ENCODE results near the gene PDZD7.

Gene PDZD7

DNA sequence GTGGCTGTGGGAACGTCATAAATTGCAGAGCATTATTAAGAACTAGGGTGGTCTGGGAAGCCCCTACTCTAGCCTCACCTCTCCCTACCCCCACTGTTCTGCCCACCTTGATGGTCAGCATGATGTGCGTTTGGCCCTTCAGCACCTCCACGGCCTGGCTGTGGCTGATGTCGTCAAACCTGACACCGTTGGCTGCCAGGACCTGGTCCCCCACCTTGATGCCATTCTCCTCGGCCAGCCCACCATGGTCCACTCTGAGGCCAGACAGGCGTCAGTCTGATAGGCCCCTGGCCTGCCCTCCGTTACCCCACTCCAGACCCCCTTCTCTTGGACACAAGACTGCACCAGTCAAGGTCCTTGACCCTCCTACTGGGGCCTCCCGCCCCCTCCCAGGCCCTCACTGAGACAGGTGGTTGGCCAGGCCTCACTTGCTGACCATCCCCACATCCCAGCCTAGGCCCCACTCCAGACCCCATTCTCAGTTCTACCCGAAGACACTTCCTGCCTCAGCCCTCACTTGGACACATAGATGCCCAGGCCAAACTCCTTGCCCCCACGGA, 9.2 kb downstream of the PDZD7 start:
- no peak overlapping the region for H3K27ac ChIP-seq (ENCODE audit: low read length)
- no peak for DNase-seq
- H3K4me3 ChIP-seq (ENCODE audit: low read depth in 1 of 2, low read length in 2 of 2), result no peak overlapping the region
- TF ChIP-seq, protein P1, sequence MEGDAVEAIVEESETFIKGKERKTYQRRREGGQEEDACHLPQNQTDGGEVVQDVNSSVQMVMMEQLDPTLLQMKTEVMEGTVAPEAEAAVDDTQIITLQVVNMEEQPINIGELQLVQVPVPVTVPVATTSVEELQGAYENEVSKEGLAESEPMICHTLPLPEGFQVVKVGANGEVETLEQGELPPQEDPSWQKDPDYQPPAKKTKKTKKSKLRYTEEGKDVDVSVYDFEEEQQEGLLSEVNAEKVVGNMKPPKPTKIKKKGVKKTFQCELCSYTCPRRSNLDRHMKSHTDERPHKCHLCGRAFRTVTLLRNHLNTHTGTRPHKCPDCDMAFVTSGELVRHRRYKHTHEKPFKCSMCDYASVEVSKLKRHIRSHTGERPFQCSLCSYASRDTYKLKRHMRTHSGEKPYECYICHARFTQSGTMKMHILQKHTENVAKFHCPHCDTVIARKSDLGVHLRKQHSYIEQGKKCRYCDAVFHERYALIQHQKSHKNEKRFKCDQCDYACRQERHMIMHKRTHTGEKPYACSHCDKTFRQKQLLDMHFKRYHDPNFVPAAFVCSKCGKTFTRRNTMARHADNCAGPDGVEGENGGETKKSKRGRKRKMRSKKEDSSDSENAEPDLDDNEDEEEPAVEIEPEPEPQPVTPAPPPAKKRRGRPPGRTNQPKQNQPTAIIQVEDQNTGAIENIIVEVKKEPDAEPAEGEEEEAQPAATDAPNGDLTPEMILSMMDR (IDR thresholded peaks at IDR 0.05; ENCODE audit: borderline replicate concordance, extremely low read depth, low read length, poor library complexity, severe bottlenecking), result no peak
- TF ChIP-seq EZH2 (IDR thresholded peaks at IDR 0.05; ENCODE audit: borderline replicate concordance, low read depth, low read length, severe bottlenecking), result no peak
- H3K27me3 ChIP-seq (ENCODE audit: insufficient read depth, low read length, poor library complexity), result peaks cover 4% of the 10 kb centered on the region
- H3K9me3 ChIP-seq (ENCODE audit: insufficient read depth, low read length, severe bottlenecking), result no peaks in the 10 kb centered on the region
- H3K4me1 ChIP-seq (ENCODE audit: insufficient read depth, low read length), result no peaks in the 10 kb centered on the region
- no peaks in the 10 kb centered on the region for H3K36me3 ChIP-seq (ENCODE audit: insufficient read depth, low read length)
- H3K9ac ChIP-seq (ENCODE audit: low read depth, low read length), result no peak overlapping the region
- H3K79me2 ChIP-seq (ENCODE audit: insufficient read depth, low read length), result no peaks in the 10 kb centered on the region
- no peak for ATAC-seq (ENCODE audit: insufficient read depth, low read depth)
- H3K4me2 ChIP-seq (ENCODE audit: insufficient read depth, low read length), result no peak overlapping the region
- no peak overlapping the region for H2AFZ ChIP-seq (ENCODE audit: low read depth, low read length)
- H4K20me1 ChIP-seq (ENCODE audit: insufficient read depth, low read length), result no peaks in the 10 kb centered on the region

DNA sequence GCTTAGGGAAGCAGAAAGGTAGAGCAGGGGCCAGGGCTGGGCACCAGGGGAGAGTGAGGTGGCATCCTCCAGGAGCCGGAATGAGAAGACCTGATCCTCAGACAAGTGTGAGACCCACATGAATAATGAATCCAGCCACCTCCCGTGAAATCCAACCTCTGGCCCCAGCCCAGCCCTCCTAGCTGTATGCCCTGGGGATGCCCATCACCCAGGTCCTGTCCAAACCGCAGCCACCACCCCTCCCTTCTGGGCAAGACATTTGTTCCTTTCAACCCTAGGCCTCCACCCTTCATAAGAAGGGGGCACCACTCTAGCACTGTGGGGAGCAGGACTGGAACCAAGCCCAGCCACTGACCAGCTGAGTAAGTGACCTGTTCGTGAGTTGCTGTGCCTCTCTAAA, 9.7 kb downstream of the PDZD7 start:
- Histone ChIP-seq H3K4me3 (ENCODE audit: low read depth in 1 of 2, low read length in 2 of 2) (no peak overlapping the region), H3K4me1 (ENCODE audit: insufficient read depth, low read length) (no peaks in the 10 kb centered on the region), H2AFZ (ENCODE audit: low read depth, low read length) (no peak overlapping the region), H3K27ac (ENCODE audit: low read length) (no peak overlapping the region), H3K9ac (ENCODE audit: low read depth, low read length) (no peak overlapping the region), H3K27me3 (ENCODE audit: insufficient read depth, low read length, poor library complexity) (peaks cover 4% of the 10 kb centered on the region), H3K36me3 (ENCODE audit: insufficient read depth, low read length) (no peaks in the 10 kb centered on the region), H3K9me3 (ENCODE audit: insufficient read depth, low read length, severe bottlenecking) (no peaks in the 10 kb centered on the region), H3K79me2 (ENCODE audit: insufficient read depth, low read length) (no peaks in the 10 kb centered on the region), H3K4me2 (ENCODE audit: insufficient read depth, low read length) (no peak overlapping the region), H4K20me1 (ENCODE audit: insufficient read depth, low read length) (no peaks in the 10 kb centered on the region)
- no peak for ATAC-seq (ENCODE audit: insufficient read depth, low read depth)
- no peak for TF ChIP-seq EZH2 (IDR thresholded peaks at IDR 0.05; ENCODE audit: borderline replicate concordance, low read depth, low read length, severe bottlenecking)
- TF ChIP-seq, protein P1 (IDR thresholded peaks at IDR 0.05; ENCODE audit: borderline replicate concordance, extremely low read depth, low read length, poor library complexity, severe bottlenecking), result no peak
- DNase-seq, result no peak

DNA sequence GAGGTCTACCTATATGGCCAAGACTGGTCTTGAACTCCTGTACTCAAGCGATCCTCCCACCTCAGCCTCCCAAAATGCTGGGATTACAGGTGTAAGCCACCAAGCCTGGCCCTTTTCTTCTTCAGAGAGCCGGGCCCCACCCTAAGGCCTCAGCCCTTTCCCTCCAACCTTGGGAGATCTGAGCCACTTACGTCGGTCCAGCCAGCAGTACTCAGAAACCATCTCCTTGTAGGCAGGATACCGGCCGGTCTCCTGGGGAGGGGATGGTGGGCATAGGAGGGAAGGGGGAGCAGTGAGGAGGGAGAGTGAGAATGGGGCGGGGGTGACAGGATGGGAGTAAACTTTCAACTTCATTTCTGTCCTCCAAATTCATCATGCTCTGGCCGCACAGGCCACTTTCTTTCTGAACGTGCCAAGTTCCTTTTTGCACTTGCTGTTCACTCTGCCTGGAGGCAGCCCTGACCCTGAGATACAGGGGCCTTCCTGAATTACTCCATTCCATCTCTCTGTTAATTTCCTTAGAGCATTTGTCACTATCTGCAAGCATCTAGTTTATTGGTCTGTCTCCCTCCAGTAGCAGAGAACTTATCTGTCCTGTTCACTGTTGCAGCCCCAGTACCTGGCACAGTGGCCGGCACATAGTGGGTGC, 10.4 kb downstream of the PDZD7 start:
- Histone ChIP-seq H3K9ac (ENCODE audit: low read depth, low read length) (no peak overlapping the region), H3K27ac (ENCODE audit: low read length) (no peak overlapping the region), H3K4me3 (ENCODE audit: low read depth in 1 of 2, low read length in 2 of 2) (no peak overlapping the region), H3K9me3 (ENCODE audit: insufficient read depth, low read length, severe bottlenecking) (no peaks in the 10 kb centered on the region), H3K27me3 (ENCODE audit: insufficient read depth, low read length, poor library complexity) (peaks cover 4% of the 10 kb centered on the region), H3K79me2 (ENCODE audit: insufficient read depth, low read length) (no peaks in the 10 kb centered on the region), H3K4me1 (ENCODE audit: insufficient read depth, low read length) (no peaks in the 10 kb centered on the region), H3K4me2 (ENCODE audit: insufficient read depth, low read length) (no peak overlapping the region), H3K36me3 (ENCODE audit: insufficient read depth, low read length) (no peaks in the 10 kb centered on the region), H2AFZ (ENCODE audit: low read depth, low read length) (no peak overlapping the region), H4K20me1 (ENCODE audit: insufficient read depth, low read length) (no peaks in the 10 kb centered on the region)
- TF ChIP-seq, protein P1 (IDR thresholded peaks at IDR 0.05; ENCODE audit: borderline replicate concordance, extremely low read depth, low read length, poor library complexity, severe bottlenecking), result no peak
- ATAC-seq (ENCODE audit: insufficient read depth, low read depth) (no peak), DNase-seq (no peak)
